OCI-LY7 (cell line): ENCODE data around the gene ADRA1B. TPM values are rescaled to one million over a fixed set of nuclear protein-coding genes. Genes with fewer than 3 reads are reported as not detected.

ENCODE experiments used
- BruUV-seq: library from RNA; stranded (reverse); fragments of 400-500 nt; replicated peaks from 2 replicates; lab custom pipeline; 2021; lab: Mats Ljungman, UMichigan
- CTCF ChIA-PET: fragments of 300-600 bp; sonication (Branson Sonifier 250); formaldehyde crosslinking; loops from one replicate; lab custom pipeline; 2022; ENCODE audit warnings: antibody characterized with exemption; ENCODE audit not compliant: unreplicated experiment; lab: Charles Lee
- POLR2A ChIA-PET: fragments of 300-600 bp; sonication (Branson Sonifier 250); formaldehyde crosslinking; loops from one replicate; lab custom pipeline; 2022; ENCODE audit warnings: antibody characterized with exemption; lab: Charles Lee
- DNase-seq: peaks from one replicate; pipeline ENCODE4 v3.0.0-alpha.2; 2015; ENCODE audit warnings: low spot score
- H2AFZ ChIP-seq: fragments of 200-600 bp; sonication (generic), shearing (Covaris generic); 2 replicates; pipeline ENCODE4 v1.6.1; 2014; ENCODE audit warnings: mild to moderate bottlenecking, antibody characterized with exemption, low read length, moderate library complexity
- H3K27ac ChIP-seq: fragments of 200-600 bp; sonication (generic); 2 replicates; pipeline ENCODE4 v1.5.1; 2014; ENCODE audit warnings: mixed run types, low read depth, mild to moderate bottlenecking, moderate library complexity, low read length, inconsistent platforms; ENCODE audit not compliant: poor library complexity, severe bottlenecking
- H3K36me3 ChIP-seq: fragments of 200-600 bp; sonication (generic); 2 replicates; pipeline ENCODE4 v1.6.1; 2014; ENCODE audit warnings: mild to moderate bottlenecking, antibody characterized with exemption, low read length, moderate library complexity, mixed read lengths; ENCODE audit not compliant: insufficient read depth
- H3K4me1 ChIP-seq: fragments of 200-600 bp; sonication (generic); 2 replicates; pipeline ENCODE4 v1.5.1; 2014; ENCODE audit warnings: mild to moderate bottlenecking, low read length; ENCODE audit not compliant: insufficient read depth, poor library complexity, severe bottlenecking
- H3K4me2 ChIP-seq: fragments of 200-600 bp; sonication (generic); 2 replicates; pipeline ENCODE4 v1.6.1; 2014; ENCODE audit warnings: mild to moderate bottlenecking, low read length
- H3K4me3 ChIP-seq: fragments of 200-600 bp; sonication (generic); 2 replicates; pipeline ENCODE4 v1.5.1; 2014; ENCODE audit warnings: mild to moderate bottlenecking, low read depth, low read length; ENCODE audit not compliant: poor library complexity, severe bottlenecking
- H3K79me2 ChIP-seq: fragments of 200-600 bp; sonication (generic); 2 replicates; pipeline ENCODE4 v1.6.1; 2016; ENCODE audit warnings: low read depth, mild to moderate bottlenecking, low read length, moderate library complexity, mixed read lengths; ENCODE audit not compliant: insufficient read depth
- H3K9me2 ChIP-seq: fragments of 200-600 bp; sonication (generic); 2 replicates; pipeline ENCODE4 v1.6.1; 2016; ENCODE audit warnings: mild to moderate bottlenecking, low read length, mixed read lengths; ENCODE audit not compliant: insufficient read depth
- H3K9me3 ChIP-seq: fragments of 200-600 bp; sonication (generic); 2 replicates; pipeline ENCODE4 v1.6.1; 2014; ENCODE audit warnings: mild to moderate bottlenecking, mixed run types, low read length, mixed read lengths
- H4K20me1 ChIP-seq: fragments of 200-600 bp; sonication (generic); 2 replicates; pipeline ENCODE4 v1.6.1; 2014; ENCODE audit warnings: mild to moderate bottlenecking, antibody characterized with exemption, low read length, moderate library complexity, mixed read lengths; ENCODE audit not compliant: insufficient read depth
- CTCF ChIP-seq: fragments of 200-600 bp; sonication (generic); conservative IDR thresholded peaks from 2 replicates; pipeline ENCODE4 v1.5.1; 2014; ENCODE audit warnings: mild to moderate bottlenecking, antibody characterized with exemption, low read length, moderate library complexity, mixed read lengths
- EZH2phosphoT487 ChIP-seq: fragments of 200-600 bp; sonication (generic); IDR thresholded peaks from 2 replicates; pipeline ENCODE4 v1.6.1; 2018; ENCODE audit warnings: low read depth, borderline replicate concordance, mild to moderate bottlenecking, mixed run types, antibody characterized with exemption, low read length, moderate library complexity, mixed read lengths
- intact Hi-C: fragments of 100-400 bp; cut with micrococcal nuclease; formaldehyde crosslinking; loops from one replicate; pipeline ENCODE4 v1.10.0; 2022; ENCODE audit not compliant: unreplicated experiment
- total RNA-seq, 2 experiments: library from RNA; depleted of rRNA in 1 of 2; stranded (reverse); fragments of >200 nt in 1 of 2; shearing (Covaris generic) in 1 of 2; gene quantifications; 2 replicates each; pipeline ENCODE4 v1.2.3, GENCODE V29; 2014 to 2022

Gene ADRA1B
- total RNA-seq, 2 experiments from 2014 or later = not detected

DNA sequence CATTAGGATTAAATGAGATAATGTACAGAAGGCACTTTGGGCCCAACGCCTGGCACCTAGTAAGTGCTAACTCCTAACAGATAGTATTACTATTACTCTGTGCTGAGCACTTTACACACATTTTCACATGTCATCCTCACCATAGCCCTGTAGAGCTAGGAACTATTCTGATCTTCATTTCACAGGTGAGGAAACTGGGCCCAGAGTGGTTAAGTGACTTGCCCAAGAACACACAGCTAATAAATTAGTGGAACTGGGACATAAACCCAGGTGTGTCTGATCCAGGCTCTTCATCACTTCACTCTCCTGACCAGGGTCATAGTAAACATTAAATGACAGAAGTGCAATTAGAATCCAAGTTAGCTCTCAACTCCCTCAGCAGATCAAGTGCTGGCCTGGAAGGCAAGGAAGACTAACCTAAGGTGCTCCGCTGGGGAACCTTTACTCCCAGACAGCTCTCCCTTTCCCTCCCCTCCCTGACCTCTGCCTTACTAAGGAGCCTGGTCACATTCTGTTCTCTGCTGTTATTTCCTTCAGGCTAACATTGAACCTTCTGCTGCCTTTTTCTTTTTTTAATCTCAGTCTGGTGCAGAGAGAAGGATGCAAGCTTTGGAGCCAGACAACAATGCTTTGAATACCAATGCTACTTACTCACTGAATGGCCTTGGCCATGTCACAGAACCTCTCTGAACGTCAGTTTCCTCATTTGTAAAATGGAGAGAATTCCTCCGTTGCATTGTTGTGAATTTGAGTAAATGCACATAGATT is 4.1 kb upstream of the ADRA1B start:
- Histone ChIP-seq H3K4me1 (no peaks in the 10 kb centered on the region), H2AFZ (no peak overlapping the region), H3K4me2 (no peak overlapping the region), H4K20me1 (no peaks in the 10 kb centered on the region), H3K9me3 (no peaks in the 10 kb centered on the region), H3K4me3 (no peak overlapping the region), H3K79me2 (no peaks in the 10 kb centered on the region), H3K36me3 (no peaks in the 10 kb centered on the region), H3K9me2 (no peaks in the 10 kb centered on the region), H3K27ac (no peak overlapping the region)
- no TSS peak for BruUV-seq
- ChIA-PET POLR2A (no interaction called here), CTCF (no interaction called here)
- no peak for TF ChIP-seq CTCF
- TF ChIP-seq EZH2phosphoT487 = no peak
- DNase-seq = no peak
- intact Hi-C loops = no loop called here

DNA sequence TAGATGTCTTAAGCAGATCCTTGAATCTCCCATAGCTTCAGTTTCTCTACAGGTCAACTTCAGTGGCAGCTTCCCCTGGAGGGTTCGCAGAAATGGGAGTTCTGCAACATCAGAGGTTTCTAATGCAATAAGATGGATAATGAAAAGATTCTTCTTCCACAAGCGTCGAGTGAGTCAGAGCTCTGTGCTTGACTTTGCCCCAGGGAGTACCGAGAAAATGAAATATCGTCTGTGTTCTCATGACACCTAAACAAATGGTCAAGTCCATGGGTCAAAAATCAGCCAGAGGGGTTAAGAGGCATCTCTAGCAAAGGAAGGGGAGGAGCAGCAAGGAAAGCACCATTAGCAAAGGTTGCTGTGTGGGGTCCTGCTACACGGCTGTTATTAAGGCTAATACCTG is 3.2 kb upstream of the ADRA1B start:
- Histone ChIP-seq H3K36me3 (no peaks in the 10 kb centered on the region), H3K9me2 (no peaks in the 10 kb centered on the region), H3K9me3 (no peaks in the 10 kb centered on the region), H3K4me1 (no peaks in the 10 kb centered on the region), H4K20me1 (no peaks in the 10 kb centered on the region), H3K4me2 (no peak overlapping the region), H3K4me3 (no peak overlapping the region), H2AFZ (no peak overlapping the region), H3K79me2 (no peaks in the 10 kb centered on the region), H3K27ac (no peak overlapping the region)
- BruUV-seq = no TSS peak
- no peak for DNase-seq
- no peak for TF ChIP-seq CTCF
- TF ChIP-seq EZH2phosphoT487 = no peak
- ChIA-PET CTCF (no interaction called here), POLR2A (interaction anchor here (1.5 kb wide), 1 partner anchor 15 kb away, joined by 3 read pairs; no protein-coding TSS in a partner anchor)
- intact Hi-C loops = no loop called here

- DNase-seq = no peak
- H3K79me2 ChIP-seq = no peaks in the 10 kb centered on the region
- no peak overlapping the region for H2AFZ ChIP-seq
- CTCF ChIA-PET = no interaction called here
- no peaks in the 10 kb centered on the region for H4K20me1 ChIP-seq
- POLR2A ChIA-PET = interaction anchor here (1.0 to 1.5 kb wide), 2 partner anchors 15 to 371 kb away, joined by 3 read pairs; no protein-coding TSS in a partner anchor
- no peak overlapping the region for H3K4me2 ChIP-seq
- H3K9me2 ChIP-seq = no peaks in the 10 kb centered on the region
- no peaks in the 10 kb centered on the region for H3K36me3 ChIP-seq
- no peaks in the 10 kb centered on the region for H3K9me3 ChIP-seq
- no peaks in the 10 kb centered on the region for H3K4me1 ChIP-seq
- intact Hi-C loops = no loop called here
- BruUV-seq = no TSS peak
- H3K27ac ChIP-seq = no peak overlapping the region
- TF ChIP-seq CTCF = no peak
- no peak for TF ChIP-seq EZH2phosphoT487
- no peak overlapping the region for H3K4me3 ChIP-seq
Measured at GRCh38 chr5:159913501-159913900, 2.8 kb upstream of the ADRA1B start.
